NCI-H82 (cell line): Measurements from ENCODE around the gene CD27.
"Not testable (repeated sequence)": the region's sequence is repeated elsewhere in the genome, so short reads cannot be mapped to it uniquely, and the experiment has no call there.

ENCODE experiments used
- DNase-seq: peaks from one replicate; lab custom pipeline; 2025; lab: John Stamatoyannopoulos, UW

CD27 gene

DNA sequence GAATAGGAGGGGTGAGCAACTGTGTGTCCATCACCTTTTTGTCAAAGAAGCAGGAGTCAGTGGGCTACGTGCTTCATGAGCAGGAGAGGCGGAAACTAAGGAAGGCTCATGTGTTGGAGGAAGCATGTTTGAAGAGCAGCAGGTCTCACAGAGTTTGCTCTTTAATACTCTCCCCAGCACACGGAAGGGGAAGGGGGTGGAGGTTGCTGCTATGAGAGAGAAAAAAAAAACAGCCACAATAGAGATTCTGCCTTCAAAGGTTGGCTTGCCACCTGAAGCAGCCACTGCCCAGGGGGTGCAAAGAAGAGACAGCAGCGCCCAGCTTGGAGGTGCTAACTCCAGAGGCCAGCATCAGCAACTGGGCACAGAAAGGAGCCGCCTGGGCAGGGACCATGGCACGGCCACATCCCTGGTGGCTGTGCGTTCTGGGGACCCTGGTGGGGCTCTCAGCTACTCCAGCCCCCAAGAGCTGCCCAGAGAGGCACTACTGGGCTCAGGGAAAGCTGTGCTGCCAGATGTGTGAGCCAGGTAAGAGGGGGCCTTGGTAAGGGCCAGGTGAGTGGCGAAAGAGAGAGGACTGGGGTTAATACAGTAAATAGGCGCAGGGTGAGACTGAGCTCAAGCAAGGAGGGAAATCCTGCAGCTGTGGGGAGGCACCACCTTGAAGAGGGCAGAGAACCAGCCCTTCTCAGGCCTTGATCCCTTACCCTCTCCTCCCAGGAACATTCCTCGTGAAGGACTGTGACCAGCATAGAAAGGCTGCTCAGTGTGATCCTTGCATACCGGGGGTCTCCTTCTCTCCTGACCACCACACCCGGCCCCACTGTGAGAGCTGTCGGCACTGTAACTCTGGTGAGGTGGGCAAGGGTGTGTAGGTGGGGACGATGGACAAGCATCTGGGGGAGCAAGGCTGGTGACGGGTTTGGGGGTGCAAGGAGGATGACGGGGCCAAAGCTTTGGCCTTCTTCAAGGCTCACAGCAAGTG lies at the start of gene CD27:
Gene CD27 (plus strand): TSS at position 252 of the 985 bp plus-strand sequence. CDS start 141 bp downstream, at position 393.
- no peak for DNase-seq

DNA sequence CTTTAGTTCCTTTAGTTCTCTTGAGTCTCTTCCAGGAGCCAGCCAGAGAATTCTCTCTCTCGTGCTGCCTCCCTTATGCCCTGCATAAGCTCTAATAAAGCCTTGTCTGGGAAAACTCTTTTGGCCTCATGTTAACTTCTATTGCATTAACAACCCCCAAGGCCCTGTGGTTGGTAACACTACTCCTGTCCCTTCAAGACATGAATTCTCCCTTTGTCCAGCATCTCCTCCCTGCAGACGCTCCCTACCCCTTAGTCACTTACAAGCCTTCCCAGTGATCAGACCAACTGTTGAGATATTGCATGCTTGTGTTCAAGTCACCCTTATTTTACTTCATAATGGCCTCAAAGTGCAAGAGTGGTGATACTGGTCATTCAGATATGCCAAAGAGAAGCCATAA lies 48.7 kb upstream of the CD27 start:
- no peak for DNase-seq

DNA sequence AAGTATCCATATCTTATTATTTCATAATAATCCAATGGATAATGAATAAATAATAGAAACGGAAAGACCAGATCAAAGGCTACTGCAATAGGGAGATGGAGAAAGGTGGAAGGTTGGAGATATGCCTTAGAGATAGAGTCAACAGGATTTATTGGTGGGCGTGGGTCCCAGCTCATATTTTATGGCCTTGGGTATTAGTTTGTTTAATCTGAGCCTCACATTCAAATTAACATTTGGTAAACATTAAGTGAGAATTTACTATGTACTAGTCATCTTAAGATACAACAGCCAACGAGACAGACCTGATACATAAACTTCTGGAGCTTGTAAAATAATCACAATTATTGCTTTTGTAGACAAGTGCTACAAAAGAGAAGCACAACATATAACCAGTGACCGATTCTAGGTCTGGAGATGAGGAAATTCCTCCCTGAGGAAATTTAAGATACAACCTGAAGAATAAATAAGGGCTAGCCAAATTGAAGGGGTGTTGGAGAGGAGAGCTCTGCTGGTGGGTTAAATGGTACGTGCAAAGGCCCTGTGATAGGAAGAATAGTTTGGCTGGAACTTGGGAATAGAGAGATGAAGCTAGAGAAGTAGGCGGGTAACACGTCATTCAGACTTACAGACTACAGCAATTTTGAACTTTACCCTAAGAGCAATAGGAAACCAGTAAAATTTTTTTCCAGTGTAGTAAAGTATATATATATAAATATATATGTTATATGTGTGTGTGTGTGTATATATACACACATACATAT lies 44.7 kb upstream of the CD27 start:
- no peak for DNase-seq

DNA sequence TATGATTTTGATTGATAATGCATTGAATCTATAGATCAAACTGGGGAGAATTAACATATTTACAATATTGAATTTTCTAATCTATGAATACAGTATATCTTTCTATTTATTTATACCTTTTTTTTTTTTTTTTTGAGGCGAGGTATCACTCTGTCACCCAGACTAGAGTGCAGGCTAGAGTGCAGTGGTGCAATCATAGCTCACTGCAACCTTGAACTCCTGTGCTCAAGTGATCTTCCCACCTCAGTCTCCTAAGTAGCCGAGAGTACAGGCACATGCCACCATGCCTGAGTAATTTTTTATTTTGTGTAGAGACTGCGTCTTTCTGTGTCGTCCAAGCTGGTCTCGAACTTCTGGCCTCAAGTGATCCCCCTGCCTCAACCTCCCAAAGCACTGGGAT lies 40.4 kb upstream of the CD27 start:
- no peak for DNase-seq

DNA sequence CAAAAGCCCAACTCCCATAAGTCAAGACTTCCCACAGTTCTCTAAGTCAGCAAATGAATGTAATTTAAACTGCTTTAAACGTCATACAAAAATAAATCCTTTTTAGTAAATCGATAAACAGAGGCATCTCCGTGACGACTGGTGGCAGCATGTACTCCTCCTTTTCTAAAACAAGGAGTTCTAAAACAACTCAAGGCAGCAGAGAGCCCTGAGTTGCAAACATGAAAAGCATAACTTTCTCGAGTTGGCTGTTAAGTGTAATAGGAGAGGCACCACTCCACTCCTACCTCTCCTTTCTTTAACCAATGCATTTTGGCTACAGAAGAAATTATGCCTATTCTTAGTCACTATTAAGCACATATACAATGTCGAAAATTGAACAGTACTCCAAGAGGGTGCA lies 38.8 kb upstream of the CD27 start:
- no peak for DNase-seq

DNA sequence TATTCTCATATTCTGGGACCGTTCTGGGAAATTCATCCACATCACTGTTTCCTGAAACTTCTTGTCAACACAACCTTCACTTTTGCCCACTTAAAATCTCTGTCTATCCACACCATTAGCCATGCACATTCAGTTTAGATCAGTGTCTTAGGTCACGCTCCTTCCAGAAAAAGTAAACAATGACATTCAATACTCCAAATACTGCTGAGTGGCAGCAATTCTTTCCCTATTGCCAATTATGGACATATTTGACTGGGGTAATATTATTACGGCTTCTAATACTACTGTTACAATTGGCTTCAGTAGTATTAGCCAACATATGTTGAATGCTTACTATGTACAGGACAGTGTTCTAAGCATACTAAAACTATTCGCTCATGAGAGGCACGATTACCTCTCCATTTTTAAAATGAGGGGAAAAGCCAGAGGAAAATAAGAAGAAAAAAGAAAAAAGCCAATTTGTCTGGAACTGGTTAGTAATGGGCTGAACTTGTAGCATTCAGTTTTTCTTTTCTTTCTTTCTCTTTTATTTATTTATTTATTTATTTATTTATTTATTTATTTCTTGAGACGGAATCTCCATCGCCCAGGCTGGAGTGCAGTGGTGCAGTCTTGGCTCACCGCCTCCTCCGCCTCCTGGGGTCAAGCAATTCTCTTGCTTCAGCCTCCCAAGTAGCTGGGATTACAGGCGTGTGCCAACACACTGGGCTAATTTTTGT lies 37.4 kb upstream of the CD27 start:
- no peak for DNase-seq

DNA sequence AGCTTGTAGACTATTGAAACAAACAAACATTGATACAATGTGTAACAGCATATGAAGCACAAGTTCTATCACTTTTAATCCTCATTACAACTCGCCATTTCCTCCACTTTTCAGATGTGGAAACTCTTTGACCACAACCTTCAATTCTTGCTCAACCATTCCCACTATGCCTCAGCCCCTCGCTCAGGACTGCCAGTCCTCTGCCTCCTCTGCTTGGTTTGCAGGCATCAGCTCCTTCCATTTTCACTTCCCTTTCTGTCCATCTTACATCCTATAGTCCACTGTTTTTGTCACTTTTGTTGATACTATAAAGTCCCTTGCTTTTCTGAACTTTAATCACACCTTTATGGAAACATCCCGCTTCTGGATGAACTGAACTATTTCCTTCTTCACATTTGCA lies 28.2 kb upstream of the CD27 start:
- DNase-seq, result no peak

DNA sequence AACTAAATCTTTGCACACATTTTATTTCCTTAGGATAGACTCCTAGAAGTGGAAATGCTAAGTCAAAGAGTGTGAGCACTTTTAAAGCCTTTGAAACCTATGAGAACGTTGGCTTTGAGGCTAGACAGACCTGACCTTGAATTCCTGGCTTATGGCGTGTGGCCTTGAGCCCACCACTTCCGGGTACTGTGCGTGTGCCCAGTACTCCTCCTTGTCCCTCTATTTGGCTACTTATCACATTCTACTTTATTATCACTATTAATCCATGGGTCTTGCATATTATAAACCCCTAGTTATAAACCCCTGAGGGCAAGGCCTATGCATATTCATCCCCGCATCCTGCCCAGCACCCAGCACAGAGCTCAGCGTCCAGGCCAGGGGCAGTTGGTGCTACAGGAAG lies 26.0 kb upstream of the CD27 start:
- no peak for DNase-seq

DNA sequence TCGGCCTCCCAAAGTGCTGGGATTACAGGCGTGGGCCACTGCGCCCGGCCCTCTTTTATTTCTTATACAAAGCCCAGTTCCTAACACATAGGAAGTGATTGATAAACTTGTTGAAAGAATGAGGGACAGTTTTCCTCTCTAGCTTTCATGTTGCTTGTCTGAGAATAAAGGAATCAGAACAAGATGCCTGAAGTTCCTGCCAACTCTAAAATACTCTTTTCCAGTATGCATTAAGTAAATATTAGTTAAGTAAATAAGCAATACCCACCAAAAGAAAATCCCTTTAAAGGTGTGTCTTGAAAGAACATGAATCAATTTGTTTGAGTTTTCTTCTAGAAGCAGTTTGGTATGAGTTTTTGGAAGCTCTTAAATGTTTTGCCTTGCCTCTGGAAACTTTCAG lies 24.4 kb upstream of the CD27 start:
- DNase-seq, result no peak

DNA sequence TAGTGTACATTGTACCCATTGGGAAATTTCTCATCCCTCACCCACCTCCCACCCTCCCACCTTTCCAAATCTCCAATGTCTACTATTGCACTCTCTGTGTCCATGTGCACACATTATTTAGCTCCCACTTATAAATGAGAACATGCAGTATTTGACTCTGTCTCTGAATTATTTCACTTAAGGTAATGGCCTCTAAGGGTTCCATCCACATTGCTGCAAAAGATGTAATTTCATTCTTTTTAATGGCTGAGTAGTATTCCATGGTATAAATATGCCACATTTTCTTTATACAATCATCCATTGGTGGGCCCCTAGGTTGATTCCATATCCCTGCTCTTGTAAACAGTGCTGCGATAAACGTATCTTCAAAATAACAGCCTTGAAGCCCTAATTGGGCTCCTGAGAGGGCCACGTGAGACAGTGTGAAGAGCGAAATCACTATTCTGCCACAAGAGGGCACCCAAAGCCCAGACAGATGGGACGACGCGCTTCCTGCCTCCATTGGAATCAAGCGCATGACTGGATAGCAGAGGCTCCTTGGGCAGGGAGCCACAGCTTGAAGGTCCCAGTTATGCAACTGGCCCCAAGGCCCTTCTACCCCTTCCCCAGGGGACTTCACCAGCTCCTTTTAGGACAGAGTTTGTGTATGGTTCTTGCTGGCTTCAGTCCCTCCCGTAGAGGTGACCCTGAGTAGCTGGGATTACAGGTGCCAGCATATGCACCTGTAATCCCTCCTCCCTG lies 21.3 kb upstream of the CD27 start:
- peak; percentile 97 for DNase-seq

DNA sequence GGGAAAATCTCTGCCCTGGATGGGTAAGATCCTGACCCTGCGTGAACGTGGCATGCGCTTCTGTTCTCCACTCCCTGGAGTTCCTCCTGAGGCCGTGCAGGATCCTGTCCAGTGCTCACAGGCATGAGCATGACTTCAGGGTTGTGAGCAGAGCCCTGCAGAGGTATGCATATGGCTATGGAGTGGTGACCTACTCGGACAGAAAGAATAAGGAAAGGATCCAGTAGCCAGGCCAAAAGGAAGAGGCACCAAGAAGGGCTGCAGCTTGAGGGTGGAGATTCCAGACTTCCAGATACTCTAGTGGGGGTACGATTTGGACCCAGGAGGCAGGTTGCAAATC lies 20.8 kb upstream of the CD27 start:
- no peak for DNase-seq

DNA sequence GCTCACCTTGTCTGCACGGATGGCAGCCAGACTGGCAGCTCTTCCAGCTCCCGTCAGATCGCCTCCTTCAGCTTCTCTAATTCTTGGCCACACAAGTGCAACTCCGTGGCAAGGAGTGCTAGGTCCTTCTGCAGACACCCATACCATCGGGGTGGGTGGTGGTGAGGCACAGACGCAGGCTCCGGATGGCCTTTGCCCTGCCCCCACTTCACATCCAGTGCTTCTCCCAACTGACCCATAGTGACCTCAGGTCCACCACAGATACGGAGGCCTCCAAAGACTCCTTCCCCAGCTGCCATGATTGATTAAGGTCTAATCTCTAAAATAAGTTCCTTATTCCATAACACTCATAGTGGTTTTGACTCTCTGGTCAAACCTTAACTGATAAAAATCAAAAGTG lies 19.9 kb upstream of the CD27 start:
- DNase-seq, result no peak

DNA sequence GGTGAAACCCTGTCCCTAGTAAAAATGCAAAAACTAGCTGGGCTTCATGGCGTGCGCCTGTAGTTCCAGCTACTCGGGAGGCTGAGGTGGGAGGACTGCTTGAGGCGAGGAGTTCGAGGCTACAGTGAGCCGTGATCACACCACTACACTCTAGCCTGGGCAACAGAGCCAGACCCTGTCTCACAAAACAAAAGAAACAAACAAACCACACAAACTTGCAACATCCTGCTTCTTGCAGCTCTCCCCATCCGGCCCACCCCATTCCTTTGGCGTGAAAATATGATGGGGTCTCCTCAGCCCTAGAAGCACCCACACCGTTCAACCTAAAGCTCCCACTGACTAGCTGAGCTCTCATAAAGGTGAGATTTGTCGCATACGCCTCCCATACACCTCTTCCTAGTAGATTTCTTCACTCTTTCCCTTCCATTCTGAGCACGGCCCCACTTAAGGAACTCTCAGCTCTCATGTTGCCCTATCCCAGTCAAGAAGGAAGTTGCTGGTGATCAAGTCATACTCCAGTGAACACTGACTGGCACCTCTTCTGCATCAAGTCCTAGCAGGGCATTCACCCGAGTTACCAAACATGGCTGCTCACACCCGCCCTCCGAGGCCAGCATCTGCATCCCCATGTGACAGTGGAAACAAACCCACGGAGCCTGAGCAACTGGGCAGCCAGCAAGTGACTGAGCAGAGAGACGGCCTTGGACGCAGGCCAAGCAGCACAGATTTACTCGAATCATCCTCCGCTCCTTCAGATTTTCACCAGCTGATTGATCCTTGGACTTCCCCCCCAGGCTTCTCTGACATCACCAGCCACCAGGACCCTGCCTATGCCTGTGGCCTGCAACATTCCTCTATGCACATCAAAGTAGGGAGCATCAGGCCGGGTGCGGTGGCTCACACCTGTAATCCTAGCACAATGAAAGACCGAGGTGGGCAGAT lies 18.9 kb upstream of the CD27 start:
- DNase-seq, result peak; percentile 63

DNA sequence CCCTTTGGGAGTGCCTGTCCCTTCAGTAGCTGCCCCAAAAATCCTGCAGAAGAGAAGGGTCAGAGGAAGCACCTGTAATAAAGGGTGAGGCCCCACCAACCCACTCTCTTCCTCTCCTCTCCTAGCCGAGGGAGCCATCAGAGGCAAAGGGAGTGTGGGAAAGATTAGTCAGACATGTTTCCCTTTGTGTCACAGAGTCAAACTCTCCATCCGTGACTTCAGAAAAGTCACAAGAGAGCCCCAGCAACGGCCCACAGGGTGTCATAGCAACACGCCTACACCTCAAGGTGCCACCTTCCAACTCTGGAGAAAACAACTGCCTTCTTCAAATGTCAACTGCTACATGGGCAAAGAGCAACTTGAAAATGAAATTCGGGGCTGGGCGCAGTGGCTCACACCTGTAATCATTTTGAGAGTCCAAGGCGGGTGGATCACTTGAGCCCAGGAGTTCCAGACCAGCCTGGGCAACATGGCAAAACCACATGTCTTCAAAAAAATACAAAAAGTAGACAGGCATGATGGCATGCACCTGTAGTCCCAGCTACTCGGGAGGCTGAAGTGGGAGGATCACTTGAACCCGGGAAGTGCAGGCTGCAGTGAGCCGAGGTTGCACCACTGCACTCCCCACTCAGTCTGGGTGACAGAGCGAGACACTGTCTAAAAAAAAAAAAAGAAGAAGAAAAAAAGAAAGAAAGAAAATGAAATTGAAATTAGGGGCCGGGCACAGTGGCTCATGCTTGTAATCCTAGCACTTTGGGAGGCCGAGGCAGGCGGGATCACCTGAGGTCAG lies 17.7 kb upstream of the CD27 start:
- DNase-seq, result no peak

DNA sequence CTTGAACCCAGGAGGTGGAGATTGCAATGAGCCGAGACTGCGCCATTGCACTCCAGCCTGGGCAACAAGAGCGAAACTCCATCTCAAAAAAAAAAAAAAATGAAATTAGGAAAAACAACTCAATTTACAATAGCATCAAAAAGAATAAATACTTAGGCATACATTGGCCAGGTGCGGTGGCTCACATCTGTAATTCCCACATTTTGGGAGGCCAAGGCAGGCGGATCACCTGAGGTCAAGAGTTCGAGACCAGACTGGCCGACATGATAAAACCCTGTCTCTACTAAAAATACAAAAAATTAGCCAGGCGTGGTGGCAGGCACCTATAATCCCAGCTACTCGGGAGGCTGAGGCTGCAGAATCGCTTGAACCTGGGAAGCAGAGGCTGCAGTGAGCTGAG lies 17.0 kb upstream of the CD27 start:
- DNase-seq, result not testable (repeated sequence)

DNA sequence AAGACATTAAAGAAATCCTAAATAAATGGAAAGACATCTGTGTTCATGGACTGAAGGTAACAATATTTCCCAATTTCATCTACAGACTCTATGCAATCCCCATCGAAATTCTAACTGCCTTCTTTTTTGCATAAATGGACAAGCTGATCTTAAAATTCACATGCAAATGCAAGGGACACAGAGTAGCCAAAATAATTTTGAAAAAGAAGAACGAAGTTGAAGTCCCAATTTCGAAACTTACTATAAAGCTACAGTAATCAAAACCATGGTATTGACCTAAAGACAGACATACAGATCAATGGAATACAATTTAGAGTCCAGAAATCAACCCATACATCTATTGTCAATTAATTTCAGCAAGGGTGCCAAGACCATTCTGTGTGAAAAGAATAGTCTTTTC lies 16.4 kb upstream of the CD27 start:
- DNase-seq, result no peak

DNA sequence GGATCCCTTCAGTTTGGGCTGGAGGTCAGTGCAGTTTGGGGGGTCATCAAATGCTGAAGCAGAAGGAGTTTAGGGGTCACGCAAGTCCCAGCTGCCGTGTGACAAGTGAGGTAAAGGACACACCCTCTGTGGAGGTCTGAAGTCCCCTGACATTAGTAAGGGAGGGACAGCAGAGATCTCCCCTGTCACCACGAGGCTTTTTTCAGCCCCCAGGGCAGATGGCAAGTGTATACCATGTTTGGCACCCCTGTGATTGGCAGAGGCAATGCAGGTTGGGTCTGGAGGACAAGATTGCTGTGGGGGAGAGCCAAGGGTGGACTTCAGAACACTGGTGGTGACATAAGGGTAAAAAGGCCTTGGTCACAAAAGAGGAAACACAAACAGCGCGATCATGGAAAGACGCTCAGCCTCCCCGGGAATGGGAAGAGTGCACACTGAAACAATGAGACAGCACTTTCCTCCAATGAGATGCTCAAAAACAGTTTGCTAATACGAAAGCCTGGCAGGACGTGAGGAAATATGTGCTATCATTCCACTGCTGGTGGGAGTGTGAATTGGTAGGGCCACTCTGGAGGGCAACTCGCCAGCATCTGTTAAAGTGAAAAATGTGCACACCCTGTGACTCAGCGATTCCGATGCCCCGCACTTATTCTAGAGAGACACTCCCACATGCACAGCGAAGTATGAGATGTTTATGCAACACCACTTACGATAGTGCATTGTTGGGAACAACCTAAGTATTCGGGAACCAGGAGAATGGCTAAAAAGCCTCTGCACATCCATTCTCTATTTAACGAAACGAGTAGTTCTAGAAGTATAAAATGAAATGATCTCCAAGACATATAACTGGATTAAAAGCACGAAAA lies 14.4 kb upstream of the CD27 start:
- DNase-seq, result no peak

DNA sequence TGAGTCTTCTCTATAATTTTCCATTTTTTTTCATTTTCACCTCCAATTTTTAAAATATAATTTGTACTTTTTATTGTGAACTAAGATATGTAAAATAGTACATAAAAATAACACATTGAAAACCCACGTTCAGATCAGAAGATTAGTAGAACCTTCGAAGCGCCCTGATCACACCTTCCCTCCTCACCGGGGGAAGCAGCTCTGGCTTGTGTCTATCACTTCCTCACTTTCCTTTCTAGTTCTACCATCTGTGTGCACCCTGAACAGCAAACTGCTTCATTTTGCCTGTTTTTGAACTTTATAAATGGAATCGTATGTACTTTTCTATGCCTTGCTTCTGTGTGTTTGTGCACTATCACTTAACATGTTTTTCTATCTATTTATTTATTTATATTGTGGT lies 11.8 kb upstream of the CD27 start:
- DNase-seq, result no peak
